RCC 7860 (cell line): ENCODE results near the gene STX11.
A peak's percentile ranks its signal among the peaks of the same experiment; 100 is the strongest.

Experiments
- DNase-seq: peaks from one replicate; pipeline ENCODE4 v3.0.0-alpha.2; 2015; ENCODE audit warnings: low spot score
- FAIRE-seq: peaks from 2 replicates; lab custom pipeline; 2012; peaks lifted over from hg19 to GRCh38; lab: Jason Lieb, UNC

STX11 gene

DNA sequence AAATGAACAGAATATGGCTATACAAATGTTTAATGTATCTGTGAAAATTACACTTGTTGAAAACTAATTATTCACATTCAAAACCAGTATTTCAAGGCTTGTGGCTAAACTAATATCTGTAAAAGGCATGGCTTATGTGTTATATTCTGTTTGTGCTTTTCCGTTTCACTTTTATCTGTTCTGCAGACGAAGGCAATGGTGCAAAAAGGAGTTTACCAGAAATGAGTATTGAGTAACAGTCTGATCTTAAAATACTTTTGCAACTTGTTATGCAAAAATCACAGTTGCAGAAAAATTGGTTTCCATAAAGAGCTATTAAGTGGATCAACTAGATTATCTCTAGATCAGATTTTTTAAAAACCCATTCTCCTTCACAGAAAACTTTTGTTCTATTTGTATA lies 9.4 kb upstream of the STX11 start:
- FAIRE-seq (no peak), DNase-seq (no peak)

DNA sequence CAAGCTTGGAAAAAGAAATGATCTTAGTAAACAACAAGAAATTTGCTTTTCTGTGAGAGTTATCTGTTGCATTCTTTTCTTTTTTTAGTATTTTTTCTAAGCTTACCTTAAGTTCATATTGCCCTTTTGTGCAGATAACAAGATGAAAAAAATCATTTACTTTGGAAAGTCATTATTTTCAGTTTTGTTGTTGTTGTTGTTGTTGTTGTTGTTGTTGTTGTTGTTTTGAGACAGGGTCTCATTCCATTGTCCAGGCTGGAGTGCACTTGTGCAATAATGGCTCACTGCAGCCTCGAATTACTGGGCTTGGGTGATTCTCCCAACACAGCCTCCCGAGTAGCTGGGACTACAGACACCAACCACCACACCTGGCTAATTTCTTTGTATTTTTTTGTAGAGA lies 8.8 kb upstream of the STX11 start:
- FAIRE-seq (no peak), DNase-seq (no peak)

DNA sequence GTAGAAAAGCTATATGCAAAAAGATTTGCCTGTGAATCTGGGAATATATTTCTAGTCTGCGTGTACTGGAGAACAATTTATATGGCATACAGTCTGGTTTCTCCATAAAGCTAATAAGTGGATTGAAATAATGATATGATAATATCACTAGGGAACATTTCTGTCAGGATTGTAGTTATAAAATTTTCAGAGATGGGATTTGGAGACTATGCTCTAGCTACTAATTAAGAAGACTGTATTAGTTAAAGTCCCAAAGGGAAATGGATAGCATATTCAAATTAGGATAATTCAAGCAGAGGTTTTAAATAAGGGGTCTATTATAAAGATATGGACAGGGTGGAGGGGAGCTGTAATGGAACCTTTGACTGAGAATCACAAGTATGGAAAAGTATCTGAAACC lies 7.2 kb upstream of the STX11 start:
- FAIRE-seq (no peak), DNase-seq (no peak)

DNA sequence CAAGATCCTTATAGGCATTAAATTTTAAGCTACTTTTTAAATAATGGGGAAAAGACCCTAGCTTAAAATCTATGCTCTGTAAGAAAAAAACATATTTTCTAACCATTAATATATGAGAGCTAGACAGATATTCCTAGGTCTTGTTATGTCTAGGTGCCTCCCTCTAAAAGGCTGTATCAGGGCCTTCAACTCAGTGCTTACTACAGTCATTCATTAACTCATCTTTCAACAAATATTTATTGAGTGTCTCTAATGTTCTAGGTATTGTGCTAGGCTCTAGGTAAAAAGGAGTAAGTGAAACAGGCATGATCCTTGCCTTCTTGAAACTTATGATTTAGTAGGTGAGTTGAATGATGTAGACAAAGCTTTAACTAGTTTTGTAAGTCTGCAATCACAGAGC lies 6.4 kb upstream of the STX11 start:
- DNase-seq (no peak), FAIRE-seq (no peak)

DNA sequence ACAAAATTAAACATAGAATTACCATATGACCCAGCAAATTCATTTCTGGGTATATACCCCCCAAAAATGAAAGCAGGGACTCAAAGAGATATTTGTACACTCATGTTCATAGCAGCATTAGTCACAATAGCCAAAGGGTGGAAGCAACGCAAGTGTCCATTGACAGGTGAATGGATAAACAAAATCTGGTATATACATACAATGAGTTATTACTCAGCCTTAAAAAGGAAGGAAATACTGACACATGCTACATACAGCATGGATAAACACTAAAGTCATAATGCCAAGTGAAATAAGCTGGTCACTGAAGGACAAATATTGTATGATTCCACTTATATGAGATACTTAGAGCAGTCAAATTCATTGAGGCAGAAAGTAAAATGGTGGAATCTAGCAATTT lies 5.3 kb upstream of the STX11 start:
- FAIRE-seq: no peak

DNA sequence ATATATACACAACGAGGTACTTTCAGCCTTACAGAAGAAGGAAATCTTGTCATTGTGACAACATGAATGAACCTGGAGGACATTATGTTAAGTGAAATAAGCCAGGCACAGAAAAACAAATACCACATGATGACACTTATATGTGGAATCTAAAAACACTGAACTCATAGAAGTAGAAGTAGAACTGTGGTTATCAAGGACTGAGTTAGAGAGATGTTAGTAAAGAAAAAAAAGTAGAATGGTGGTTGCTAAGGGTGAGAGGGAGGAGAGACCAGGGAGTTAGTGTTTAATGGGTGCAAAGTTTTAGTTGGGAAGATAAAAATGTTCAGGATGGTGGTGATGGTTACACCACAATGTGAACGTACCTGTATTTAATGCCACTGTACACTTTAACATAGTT lies 4.8 kb upstream of the STX11 start:
- no peak for FAIRE-seq
- peak; percentile 11 for DNase-seq

More for the DNA sequence above, 5.3 kb upstream of the STX11 start:
- no peak for DNase-seq

DNA sequence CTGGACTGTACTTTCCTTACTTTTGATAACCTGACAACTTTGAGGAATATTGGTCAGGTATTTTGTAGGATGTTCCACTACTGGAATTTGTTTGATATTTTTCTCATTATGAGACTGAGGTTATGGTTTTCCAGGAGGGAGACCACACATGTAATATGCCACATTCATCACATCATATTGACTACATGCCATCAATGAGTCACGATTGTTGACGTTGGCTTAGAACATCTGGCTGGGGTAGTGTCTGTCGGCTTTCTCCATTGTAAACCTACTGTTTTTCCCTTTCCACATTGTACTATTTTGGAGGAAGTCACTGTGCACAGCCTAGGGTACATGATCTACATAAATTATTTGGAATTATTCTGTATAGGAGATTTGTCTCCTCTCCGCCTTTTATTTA lies 1.4 kb upstream of the STX11 start:
- FAIRE-seq (no peak), DNase-seq (no peak)

DNA sequence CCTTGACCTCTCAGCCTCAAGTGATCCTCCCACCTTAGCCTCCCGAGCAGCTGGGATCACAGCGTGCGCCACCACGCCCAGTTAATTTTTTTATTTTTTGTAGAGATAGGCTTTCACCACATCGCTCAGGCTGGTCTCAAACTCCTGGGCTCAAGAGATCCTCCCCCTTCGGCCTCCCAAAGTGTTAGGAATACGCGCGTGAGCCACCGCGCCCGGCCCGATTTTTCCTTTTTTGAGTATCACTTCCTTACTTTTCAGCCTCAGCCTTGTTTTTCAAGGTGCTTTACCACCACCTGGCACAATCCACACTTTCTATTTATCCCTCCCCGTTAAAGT lies 791 bp upstream of the STX11 start:
- FAIRE-seq: no peak
- DNase-seq: no peak

DNA sequence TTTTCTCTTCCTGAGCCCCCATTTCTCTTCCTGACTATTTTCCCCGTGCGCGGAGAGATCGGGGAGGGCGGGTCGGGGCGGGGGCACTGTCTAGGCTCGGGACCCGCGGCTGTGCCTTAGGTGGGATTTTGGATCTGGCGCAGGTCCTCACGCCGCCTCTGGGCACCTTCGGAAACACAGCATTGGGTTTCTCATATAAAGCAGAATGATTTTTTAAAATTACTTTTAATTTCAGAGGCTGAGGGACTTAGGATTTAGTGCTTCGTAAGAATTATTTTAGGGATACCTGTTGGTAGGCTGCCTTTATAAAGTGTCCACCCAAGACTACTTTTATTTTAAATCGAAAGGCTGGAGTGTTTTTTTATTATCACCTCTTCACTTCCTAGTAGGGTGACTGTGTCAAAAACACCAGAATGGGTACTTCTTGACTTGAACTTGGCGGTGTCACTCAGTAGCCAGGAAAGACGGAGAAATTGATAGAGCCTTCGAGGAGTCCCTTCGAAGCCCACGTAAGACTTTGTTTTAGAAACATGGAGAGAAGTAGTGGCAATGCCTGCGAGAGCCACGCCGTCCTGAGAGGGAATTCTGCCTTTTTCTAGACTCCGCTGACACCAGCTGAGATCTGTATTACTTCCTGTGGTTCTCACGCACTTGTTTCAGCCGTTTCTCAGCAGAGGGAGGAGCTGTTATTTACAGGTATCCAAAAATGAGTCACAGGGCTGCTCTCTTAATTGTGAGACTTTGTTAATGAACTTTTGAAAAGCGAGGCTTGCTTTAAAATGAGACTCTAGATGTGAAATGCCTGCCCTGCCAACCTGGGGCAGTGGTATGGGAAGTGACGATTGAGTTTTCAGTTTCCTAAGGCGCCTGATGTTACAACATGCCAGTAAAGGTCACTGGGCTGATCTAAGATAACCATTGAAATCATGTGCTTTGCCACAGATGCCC lies 667 bp downstream of the STX11 start:
- no peak for FAIRE-seq

DNA sequence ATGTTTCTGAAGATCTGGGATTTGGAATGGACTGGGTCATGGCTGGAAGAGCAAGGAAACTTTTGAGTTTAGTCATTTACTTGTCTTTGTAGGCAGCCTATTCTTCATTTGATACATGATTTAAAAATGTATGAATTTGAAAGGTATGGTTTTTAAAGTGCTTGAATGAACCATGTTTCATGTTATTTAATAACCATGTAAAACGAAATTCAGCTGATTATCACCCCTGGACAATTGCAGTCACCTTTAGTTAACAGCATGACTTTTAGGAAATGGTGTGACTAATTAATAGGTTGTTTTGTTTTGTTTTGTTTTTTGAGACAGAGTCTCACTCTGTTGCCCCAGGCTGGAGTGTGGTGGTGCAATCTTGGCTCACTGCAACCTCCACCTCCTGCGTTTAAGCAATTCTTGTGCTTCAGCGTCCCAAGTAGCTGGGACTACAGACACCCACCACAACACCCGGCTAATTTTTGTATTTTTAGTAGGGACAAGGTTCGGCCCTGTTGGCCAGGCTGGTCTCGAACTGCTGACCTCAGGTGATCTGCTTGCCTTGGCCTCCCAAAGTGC lies 2.1 kb downstream of the STX11 start:
- DNase-seq (no peak), FAIRE-seq (no peak)

More for the DNA sequence above, 667 bp downstream of the STX11 start:
- DNase-seq: no peak

DNA sequence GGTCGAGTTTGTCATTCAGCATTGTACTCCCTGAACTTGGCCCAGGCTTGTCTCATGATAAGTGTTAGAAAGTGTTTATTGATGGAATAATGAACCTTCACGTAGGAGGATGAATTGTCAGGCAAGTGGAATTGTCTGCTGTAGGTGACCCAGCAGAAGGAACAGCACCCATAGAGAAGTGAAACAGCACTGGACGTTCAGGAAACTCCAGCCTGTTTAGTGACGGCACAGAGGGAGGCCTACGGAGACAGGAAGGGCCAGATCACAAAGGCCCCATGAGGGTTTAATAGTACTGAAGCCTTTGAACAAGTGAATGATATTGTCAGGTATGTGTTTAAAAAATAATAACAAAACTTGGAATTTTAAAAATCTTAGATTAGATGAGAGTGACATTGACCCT lies 2.9 kb downstream of the STX11 start:
- FAIRE-seq (no peak), DNase-seq (no peak)

DNA sequence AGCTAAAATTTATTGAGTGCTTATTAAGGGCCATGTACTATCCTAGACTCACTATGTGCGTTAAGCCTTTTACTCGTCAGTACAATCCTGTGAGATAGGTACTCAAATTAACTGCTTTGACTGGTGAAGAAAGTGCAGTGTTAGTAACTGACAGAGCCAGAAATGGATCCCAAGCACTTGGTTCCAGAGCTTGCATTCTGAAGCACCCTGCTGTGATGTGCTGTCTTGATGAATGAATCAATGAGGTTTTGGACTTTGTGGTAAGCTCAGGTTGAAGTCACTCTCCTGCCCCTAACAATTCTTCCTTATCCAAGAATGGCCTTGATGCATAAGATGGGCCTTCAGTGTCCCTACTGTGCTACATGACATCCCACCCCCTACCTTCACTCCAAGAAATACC lies 3.7 kb downstream of the STX11 start:
- FAIRE-seq (no peak), DNase-seq (no peak)

DNA sequence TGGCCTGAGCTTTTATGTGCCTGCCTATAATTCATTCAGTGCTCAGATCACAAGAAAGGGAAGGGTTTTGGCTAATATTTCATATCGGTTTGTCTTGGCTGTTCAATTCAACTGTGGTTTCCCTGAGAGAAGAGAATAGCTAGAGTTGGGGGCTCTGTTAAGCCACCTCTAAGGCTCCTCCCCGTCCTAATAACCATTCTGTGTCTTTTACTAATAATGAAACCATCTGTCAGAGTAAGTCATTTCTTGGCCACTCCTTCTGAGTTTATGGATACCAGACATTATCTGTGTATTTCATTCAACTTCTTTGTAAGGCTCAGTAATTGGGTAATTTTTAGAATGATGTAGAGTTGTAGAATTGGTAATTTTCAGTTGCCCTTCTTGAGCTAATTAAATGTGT lies 5.2 kb downstream of the STX11 start:
- FAIRE-seq (no peak), DNase-seq (no peak)

DNA sequence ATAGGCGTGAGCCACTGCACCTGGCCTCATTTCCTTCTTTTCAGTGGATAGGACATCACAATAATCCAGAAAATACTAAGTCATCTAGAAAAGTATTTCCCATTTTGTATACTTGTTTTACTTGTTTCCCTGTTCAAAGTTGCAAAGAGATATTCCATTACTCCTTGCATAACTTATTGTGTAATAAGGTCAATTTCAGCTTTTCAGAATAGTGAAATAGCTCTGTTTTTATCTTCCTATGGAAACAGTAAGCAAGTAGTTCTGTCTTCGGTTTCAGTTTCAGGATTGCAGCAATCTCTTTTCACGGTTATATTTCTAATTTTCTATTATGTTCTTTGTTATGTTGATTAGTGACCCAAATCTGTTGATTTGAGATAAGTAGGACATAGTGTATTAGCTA lies 6.0 kb downstream of the STX11 start:
- DNase-seq: no peak
- FAIRE-seq: no peak

DNA sequence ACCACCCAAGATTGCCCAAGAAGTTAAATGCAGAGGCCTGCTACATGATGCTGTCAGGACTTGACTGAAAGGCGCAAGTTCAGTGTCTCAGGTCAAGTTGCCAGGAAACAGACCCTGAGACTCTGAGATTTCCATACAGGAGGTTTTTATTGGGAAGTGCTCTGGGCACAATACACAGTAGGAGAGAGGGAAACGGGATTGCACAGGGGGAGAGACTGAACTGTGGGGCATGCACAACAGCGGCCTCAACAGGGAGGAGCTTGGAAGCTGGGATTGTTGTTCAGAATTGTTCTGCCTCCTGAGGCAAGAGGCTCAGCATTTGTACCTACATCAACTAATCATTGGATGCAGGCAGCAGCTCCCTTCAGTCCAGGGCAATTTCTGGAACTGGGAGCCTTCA lies 6.7 kb downstream of the STX11 start:
- no peak for DNase-seq

DNA sequence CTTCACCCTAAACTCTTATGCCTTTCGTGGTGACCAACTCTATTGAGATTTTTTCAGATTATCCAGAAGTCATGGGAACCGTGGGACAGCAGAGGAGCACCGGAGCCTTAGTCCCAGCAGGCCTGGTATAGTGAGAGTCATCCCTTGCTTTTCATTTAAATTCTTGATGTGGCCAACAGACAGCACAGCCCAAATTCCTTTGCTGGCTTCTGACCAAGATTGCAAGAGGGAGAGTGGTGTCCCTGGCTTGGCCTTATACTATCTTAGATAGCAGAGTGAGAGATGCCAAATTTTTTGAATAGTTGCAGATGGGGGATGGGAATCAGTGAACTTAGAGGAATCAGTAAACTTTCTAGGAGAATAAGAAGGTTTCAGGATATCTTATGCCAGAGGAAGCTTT lies 7.8 kb downstream of the STX11 start:
- DNase-seq (peak; percentile 71), FAIRE-seq (peak; percentile 73)

More for the DNA sequence above, 6.7 kb downstream of the STX11 start:
- no peak for FAIRE-seq

DNA sequence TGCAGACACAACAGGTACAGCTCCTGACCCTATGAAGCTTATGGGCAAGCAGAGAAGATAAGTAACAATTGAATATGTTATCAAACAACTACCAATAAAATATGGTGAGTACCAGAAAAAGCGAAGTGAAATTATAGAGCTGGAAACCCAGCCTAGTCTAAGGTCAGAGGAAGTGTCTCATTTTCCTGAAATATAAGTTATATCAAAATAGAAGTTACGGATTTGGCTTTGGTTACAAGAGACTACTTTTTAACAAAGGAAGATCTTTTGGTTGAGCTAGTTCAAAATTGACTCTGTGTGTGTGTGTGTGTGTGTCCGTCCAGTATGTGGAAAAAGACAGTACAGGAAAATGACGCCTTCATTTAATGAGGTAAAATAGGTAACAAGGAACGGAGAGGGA lies 8.9 kb downstream of the STX11 start:
- DNase-seq (no peak), FAIRE-seq (no peak)

DNA sequence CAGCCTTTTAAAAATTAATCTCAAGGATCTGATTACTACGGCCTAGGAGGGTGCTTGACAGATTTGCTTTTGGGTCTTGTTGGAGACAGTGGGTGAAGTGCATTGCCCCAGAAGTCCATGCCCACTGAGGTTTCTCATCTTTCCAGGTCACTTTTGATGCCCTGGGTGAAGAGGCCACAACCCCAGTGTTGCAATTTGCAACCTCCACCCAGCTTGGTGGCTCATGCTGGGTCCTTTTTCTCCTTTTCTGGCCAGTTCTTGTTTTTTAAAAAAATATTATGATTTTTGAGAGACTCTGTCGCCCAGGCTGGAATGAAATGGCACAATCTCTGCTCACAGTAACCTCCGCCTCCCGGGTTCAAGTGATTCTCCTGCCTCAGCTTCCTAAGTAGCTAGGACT lies 9.4 kb downstream of the STX11 start:
- FAIRE-seq (no peak), DNase-seq (no peak)

DNA sequence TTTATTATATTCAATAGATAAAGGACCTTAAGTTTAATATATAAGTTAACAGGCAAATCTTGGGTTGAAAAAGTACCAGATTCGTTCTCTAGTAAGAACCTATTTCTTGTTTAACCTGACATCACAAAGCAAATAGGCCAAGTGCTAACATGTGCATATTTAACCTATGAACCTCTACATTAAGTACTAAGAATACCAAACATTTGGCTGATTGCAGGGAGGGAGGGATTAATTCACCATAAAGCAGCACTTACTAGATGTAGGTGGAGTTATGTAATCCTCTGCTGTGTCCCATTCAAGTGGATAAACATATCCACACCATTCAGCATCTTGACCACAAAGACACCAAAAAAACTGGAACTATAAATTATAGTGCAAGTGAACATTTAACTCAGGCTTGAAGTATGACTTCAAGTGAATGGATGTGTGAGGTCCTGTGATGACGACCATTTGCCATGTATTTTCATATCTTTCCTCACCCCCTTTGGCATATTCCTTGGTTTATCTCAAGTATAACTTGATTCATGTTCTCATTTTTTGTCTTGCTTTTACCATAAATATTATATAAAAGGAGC lies 10.2 kb downstream of the STX11 start:
- DNase-seq (no peak), FAIRE-seq (no peak)

DNA sequence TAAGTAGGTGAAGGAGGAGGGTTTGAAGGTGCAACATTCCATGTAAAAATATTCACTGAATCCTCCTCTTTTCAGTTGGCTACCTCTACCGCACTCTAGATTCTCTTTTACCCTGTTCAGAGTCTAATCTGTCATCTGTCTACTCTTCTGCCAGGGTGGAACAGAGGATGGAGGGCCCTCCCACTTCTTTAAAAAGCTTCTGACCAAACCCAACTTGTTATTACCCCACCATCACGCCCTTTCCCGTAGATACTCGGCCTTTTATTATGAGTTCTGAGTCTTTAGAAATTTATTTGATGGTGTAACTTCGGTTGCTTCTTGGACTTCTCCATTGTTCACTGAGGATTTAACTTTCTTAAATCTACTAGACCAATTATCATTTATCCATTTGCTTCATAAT lies 11.7 kb downstream of the STX11 start:
- DNase-seq: no peak
- FAIRE-seq: no peak

DNA sequence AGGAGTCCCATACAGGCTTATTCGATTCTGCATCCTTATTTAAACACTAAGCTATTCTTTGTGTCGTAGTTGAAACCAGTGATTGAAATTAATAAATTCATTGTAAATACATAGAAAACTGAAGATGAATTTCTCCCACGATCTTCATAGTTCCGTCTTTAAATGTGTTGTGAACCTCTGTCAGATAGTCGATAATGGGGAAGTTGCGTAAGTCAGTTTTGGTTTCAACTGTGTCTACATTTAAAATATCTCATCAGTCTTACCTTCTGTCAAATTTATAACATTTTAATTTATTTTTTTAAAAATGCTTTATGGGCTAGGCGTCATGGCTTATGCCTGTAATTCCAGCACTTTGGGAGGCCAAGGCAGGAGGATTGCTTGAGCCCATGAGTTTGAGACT lies 12.7 kb downstream of the STX11 start:
- no peak for FAIRE-seq

DNA sequence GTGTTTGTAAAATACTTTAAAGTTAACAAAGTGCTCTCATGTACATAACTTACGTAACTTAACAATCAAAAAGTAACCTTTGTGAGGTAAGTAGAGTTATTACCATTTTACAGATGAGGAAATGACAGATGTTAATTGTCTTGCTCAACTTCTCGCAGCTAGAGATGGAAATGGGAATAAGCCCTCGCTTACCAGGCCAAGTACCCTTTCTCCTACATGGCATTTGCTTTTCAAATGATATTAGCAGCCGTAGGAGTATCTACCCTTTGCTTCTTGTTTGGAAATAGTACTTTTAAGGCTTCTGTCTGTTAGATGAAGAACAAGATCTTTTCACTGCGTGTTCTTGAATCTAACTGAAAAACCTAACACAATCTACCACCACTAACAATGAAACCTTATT lies 15.5 kb downstream of the STX11 start:
- DNase-seq: no peak
- no peak for FAIRE-seq

More for the DNA sequence above, 12.7 kb downstream of the STX11 start:
- DNase-seq: no peak
